Measurements from ENCODE around the gene SEC14L5.
"Not testable (repeated sequence)": the region's sequence is repeated elsewhere in the genome, so short reads cannot be mapped to it uniquely, and the experiment has no call there.

Gene SEC14L5

DNA sequence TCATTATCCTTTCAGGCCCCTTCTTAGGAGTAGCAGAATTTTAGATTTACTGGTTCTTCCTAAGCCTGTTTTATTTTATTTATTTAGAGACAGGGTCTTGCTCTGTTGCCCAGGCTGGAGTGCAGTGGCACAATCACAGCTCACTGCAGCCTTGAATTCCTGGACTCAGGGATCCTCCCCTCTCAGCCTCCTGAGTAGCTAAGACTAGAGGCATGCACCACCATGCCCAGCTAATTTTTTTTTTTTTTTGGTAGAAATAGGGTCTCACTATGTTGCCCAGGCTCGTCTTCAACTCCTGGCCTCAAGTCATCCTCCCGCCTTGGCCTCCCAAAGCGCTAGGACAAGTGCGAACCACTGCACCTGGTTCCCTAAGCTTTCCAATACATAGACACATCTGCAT is 28.5 kb upstream of the SEC14L5 start:
- DNase-seq (ENCODE audit: low read depth in 2 of 2): not testable (repeated sequence)

DNA sequence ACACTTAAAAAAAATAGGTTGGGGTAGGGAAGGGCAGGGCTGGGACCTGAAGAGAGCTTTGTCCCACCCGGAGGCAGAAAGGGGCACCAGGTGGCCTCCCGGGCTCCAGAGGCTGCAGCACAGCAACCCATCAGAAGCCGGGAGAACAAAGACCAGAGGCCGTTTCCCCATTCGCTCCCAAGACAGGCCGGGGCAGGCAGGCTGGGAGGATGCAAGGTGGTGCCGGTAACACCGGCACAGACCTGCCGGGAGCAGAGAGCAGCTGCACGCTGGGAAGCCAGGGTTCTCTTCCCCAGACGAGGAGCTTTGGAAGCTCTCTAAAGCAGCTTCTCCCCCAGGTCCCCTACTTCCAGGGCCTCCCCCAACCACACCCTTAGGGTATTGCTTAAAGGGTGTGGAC is 26.7 kb upstream of the SEC14L5 start:
- no peak for DNase-seq (ENCODE audit: low read depth in 2 of 2)

DNA sequence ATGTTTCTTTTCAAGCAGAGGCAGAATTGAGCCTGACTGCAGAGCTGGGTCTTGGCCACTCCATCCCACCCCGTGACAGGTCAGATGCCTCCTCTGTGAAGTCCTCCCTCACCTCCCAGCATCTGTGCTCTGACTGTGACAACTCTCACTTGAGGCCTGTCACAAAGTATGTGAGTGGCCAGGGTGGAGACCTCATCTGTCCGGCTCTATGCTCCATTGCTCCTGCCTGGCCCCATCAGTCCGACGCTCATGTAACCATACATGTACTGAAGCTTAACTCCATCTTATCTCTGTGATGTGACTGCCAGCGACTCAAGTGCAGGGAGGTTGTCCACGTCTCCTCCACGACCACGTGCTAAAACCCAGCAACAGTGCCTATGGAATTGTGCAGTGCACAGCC is 24.7 kb upstream of the SEC14L5 start:
- DNase-seq (ENCODE audit: low read depth in 2 of 2): no peak

DNA sequence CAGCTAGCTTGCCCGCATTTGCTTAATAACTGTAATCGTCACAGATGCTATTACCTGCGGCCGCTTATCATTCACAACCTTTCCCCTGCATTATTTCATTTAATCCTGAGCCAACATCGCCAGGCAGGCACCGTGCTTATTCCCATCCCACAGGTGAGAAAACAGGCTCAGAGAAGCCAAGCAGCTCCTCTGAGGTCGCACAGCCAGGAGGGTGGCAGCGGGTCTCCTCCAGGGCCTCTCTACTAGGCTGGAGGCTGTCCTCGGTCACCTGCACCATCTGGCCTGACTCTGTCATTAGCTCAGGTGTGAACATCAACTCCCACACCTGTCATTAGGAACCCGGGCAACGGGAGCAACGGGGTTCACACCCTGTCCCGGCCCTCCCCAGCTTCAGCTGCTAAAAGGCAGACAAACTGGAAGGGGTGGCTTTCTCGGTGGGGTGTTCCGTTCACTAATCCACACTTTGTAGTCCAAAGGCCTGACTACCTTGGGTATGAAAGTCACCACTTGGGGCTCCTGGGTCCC is 24.2 kb upstream of the SEC14L5 start:
- DNase-seq (ENCODE audit: low read depth in 2 of 2): no peak

DNA sequence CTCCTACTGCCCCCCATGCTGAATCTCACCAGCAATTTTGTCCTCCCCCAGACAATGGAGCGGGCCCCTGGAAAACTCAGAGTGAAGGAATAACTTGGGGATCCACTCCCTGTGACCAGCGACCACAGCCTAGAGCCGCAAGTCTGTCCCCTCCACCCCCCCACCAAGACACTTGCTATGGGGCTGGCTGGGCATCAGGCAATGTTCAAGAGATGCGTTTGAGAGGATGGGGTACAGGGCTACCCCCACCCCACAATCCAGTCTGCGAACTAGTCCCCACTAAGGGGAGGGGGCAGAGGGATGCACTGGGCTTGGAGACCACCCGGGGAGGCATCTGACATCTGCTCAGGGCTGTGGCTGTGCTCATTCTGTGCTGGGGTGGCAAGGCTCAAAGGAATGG is 23.5 kb upstream of the SEC14L5 start:
- no peak for DNase-seq (ENCODE audit: low read depth in 2 of 2)

DNA sequence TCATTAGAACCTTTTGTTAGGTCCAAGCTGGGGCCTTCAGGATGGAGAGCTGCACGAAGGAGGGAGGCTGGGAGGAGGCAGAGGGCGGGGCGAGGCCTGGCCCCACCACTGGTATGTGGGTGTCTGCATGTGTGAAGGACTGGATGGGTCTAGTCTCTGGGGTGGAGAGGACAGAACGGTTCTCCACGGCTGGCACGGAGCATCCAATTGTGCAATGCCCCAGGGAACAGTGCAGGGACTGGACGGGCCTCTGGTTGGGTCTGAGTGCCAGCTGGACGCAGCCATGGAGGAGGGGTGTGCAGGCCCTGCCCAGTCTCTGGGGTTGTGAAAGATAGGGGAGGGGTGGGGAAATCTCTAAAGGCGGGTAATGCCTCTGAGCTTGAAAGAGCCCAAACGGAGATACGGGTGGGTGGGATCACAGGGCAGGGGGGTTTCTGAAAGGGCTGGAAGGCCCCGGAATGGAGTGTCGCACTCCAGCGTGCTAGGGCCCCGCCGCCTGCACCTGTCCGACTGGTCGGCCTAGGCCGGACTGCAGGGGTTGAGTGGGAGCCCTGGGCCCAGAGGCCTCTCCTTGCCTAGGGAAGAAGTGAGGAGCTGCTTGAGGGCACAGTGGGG is 22.8 kb upstream of the SEC14L5 start:
- DNase-seq (ENCODE audit: low read depth in 2 of 2): no peak

DNA sequence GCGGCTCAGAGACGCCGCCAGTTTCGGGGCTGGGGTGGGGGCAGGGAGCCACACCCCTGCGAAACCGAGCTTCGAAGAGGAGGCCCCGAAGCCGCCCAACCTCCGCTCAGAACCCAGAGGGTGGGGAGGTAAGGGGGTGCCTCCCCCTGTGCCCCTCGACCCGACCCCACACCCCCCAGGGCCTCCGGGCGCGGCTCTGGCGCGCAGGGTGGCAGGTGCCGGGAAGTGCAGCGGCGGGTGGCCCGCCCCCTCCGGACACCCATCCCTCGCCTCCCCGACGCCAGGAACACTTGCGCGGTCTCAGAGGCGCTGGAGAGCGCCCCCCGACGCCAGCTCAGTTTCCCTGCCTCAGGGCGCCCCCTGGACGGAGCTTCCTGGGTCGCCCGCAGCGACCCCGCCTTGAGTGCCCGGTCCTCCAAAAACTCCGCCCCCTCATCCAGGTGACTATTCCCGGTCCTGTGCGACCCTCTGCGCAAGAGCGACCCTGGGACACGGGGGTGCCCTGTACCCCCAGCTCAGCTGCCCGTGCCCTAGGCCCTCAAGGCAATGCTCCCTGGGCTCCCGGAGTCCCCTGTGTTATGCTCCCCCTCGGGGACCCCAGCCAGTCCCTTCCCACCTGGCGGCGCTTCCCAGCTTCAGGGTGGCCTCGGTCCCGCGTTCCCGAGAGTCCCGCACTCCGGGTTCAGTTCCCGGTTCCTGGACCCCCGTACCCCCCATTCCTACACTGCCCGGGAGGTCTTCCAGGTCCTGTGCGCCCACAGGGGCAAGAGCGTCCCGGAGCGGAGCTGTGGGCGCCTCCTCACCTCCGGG is 21.7 kb upstream of the SEC14L5 start:
- DNase-seq (ENCODE audit: low read depth in 2 of 2): no peak

DNA sequence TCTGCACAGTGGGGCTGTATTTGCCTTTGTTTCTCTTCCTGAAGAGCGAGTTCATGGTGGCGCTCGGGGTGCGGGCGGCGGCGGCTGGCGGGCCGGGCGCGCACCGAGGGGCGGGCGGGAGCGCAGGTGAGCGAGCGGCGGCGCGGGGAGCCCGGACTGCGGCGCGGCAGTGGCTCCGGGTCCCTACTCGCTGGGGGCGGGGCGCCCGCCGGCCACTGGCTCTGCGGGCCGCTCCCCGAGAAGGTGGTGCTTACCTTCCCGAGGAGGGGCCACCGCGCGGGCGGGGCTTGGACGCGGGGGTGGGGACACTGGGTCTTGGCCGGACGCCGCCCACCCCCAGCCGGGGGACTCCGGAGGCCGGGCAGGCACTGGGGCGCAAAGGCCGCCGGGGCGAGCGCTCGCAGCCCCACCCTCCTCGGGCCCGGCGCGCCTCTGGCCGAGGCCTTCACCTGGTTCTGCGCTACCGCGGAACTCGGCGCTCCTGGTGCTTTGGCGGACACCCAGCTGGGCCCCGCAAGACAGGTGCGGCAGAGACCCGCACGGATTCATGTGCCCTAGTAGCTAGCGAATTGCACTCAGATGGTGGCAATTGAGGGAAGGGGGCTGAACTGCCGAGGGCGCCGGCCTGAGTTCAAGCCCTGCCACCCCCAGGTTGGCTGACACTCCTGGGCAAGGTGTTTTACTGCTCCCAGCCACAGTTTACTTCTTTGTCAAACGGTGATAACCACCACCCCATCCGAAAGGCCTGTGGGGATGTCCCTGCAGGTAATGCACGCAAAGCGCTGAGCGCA is 20.9 kb upstream of the SEC14L5 start, which contains the start of gene PPL:
TSS of gene PPL (minus strand) at position 158 of the 791 bp plus-strand sequence. CDS start at position 55, 103 bp downstream.
- no peak for DNase-seq (ENCODE audit: low read depth in 2 of 2)

DNA sequence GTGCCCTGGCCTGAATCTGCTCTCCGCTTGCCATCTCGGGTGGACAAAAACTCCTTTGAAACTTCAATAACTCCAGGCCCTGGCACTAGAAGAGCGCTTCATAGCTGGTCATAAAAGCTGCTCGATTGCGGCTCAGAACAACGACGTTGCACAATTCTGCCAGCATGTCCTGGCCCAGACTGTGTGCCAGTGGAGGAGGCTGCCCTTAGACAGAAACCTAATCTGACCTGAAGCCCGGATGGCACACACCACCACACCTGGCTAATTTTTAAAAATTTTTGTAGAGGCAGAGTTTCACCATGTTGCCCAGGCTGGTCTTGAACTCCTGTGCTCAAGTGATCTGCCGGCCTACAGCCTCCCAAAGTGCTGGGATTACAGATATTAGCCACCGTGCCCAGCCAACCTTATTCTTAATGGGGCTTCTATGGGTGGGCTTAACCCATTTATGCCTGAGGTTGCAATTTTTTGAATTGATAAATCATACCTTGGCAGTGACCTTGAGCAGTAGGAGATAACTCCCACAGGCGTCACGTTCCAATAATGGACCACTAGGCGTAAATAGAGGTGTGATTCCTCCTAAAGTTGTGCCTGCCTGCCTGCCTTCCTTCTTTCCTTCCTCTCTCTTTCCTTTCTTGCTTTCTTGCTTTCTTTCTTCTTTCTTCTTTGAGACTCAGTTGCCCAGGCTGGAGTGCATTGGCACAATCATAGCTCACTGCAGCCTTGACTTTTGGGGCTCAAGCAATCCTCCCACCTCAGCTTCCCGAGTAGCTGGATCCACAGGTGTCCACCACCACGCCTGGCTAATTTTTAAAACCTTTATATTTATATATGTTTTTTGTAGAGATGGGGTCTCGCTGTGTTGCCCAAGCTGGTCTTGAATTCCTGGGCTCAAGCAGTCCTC is 20.1 kb upstream of the SEC14L5 start:
- no peak for DNase-seq (ENCODE audit: low read depth in 2 of 2)

DNA sequence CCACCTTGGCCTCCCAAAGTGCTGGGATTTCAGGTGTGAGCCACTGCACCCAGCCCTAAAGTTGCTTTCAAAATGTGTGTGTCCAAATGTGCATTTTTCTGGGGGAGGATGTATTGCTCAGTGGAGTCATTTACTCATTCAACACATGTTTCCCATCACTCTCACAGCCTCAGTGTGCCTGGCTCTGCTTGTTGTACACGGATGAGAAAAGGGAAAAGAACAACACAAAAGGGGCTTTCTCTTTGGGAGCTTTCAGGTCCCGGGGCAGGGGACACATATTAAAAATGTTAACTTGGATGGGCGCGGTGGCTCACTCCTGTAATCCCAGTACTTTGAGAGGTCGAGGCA is 19.5 kb upstream of the SEC14L5 start:
- DNase-seq (ENCODE audit: low read depth in 2 of 2): no peak

DNA sequence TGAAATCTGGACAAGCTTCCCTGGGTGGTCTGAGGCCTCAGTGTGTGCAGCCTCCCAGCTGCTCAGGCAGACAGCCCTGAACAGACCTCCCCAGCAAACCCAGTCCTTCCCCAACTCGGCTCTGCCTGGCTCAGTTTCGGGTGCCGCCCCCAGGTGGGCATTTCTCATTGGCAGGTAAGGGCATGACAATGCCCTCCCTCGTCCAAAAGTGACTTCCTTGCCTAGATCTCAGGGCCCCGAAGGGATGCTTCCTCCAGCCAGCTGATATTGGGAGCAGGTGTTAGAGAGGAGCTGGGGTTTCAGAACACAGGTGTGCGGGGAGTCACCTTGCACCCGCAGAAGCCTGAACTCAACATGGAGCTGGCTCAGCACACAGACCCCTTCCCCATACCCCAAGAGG is 17.4 kb upstream of the SEC14L5 start:
- DNase-seq (ENCODE audit: low read depth in 2 of 2): no peak

DNA sequence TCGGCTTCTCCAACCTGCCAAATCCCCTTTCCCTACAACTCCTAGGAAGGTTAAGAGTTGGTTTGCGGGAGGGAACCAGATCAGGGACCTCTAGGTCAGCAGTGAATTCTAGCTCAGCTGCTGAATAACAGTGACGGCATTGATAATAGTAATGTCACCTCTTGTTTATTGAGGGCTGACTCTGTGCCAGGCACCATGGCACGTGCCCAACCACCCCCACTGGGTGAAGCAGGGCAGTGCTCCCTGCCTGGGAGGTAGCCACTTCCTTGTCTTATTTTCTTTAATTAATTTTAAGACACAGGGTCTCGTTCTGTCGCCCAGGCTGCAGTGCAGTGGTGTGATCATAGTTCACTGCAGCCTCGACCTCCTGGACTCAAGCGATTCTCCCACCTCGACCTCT is 15.6 kb upstream of the SEC14L5 start:
- no peak for DNase-seq (ENCODE audit: low read depth in 2 of 2)

DNA sequence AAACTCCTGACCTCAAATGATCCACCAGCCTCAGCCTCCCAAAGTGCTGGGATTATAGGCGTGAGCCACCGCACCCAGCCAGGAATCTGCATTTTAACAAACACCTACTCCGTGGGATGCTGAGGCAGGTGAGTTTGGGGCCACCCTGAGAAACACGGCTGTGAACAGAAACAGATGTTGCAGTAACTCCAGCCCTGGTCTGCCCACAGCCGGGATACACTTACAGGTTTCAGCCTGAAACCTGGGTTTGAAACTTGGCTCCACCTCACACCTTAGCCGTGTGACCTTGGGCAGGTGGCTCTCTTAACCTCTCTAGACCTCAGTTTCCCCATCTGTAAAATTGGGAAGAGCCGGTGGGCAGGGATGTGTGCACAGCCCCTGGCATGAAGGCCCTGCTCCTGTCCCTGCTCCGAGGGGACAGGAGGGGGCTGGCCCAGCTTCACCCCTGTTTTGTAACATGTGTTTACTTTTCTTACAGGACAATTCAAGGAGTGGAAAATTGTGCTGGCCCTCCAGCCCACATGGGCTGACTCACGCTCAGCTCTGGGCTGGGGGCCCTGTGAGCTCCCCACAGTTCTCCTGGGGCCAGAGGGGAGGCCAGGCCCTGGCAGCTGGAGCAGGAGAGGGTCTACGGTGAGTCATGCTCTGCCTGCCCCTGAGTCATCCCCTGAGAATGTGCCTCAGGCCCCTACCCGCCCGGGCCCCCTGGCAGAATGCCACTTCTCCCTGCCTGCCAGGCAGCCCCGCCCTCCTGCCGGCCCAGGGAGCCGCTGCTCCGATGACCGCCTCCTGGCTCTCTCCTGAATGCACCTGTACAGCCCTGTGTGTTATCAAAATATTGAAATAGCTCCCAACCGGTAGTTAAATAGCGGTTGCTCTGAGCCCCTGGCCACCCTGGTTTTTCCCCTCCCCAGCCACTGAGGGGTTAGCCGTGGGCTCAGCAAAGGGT is 13.5 kb upstream of the SEC14L5 start:
- DNase-seq (ENCODE audit: low read depth in 2 of 2): no peak

DNA sequence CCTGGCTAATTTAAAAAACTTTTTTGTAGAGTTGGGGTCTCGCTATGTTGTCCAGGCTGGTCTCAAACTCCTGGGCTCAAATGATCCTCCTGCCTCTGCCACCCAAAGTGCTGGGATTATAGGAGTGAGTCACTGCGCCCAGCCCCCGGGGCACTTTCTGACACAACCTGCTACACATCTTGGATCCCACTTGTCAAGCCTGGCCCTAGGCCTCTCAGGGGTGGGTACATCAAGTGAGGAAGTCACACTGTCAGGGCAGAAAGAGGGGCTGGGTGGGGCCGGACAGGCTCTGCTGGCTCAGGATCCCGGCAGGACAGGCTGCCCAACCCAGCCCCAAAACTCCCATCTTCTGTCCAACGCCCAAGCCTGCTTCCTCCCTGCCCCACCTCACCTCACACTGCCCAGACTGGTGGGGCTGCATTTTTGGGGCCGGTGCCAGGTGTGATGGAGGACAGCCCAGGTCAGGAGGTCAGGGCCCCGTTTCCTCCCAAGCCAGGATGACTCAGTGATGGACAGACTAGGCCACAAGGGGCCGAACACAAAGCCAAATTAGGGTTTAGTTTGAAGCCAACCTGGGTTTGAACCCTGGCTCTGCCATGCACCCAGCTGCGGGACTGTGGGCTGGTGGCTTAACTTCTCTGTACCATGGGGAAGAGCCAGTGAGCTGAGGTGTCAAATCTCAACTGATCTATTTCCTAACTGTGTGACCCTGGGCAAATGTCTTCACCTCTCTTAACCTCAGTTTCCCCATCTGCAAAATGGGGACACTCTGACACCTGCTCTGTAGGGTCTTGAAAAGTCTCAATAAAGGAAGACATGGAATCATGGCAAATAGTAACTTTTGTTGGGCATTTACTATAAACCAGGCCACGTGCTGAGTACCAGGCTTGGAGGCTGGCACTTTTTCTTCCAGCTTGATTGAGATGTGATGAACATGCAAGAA is 12.3 kb upstream of the SEC14L5 start:
- DNase-seq (ENCODE audit: low read depth in 2 of 2): no peak

DNA sequence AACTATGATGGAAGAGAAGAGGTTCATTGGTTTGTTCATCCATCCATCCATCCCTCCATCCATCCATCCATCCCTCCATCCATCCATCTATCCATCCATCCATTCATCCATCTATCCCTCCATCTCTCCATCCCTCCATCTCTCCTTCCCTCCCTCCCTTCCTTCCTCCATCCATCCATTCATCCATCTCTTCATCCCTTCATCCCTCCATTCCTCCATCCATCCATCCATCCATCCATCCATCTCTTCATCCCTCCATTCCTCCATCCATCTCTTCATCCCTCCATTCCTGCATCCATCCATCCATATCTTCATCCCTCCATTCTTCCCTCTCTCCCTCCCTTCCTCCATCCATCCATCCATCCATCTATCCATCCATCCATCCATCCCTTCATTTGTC is 11.2 kb upstream of the SEC14L5 start:
- no peak for DNase-seq (ENCODE audit: low read depth in 2 of 2)

DNA sequence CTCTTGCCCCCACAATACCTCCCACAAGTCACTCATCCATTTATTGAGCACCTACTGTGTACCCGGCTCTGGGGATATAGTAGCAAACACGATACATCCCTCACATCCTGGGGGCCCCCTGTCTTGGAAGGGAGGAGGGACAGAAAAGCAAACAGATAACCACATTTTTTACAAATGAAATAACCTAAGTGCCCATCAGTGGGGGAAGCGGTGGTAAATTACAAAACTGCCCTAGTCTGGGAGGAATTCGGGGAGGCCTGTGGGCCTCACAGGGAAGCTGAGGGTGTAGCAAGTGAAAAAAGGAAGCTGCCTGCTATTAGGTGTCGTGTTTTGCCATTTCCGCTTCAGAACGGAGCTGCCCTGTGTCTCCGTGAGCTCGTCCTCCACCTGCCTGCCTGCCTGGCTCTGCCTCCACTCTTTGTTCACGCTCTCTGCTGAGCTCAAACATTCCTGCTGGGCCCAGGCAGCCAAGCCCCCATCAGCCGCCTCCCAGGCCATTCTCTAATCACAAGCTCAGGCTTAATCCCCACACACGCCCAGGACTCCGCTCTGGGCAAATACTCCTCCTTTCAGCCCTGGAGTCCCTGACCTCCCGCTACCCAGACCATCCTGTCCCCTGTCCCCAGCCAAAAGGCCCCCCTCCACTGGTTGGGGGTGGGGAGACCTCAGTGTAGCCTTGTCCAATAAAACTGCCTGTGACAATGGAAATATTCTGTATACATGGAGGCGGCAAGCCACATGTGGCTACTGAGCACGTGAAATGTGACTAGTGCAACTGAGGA is 10.2 kb upstream of the SEC14L5 start:
- DNase-seq (ENCODE audit: low read depth in 2 of 2): no peak

DNA sequence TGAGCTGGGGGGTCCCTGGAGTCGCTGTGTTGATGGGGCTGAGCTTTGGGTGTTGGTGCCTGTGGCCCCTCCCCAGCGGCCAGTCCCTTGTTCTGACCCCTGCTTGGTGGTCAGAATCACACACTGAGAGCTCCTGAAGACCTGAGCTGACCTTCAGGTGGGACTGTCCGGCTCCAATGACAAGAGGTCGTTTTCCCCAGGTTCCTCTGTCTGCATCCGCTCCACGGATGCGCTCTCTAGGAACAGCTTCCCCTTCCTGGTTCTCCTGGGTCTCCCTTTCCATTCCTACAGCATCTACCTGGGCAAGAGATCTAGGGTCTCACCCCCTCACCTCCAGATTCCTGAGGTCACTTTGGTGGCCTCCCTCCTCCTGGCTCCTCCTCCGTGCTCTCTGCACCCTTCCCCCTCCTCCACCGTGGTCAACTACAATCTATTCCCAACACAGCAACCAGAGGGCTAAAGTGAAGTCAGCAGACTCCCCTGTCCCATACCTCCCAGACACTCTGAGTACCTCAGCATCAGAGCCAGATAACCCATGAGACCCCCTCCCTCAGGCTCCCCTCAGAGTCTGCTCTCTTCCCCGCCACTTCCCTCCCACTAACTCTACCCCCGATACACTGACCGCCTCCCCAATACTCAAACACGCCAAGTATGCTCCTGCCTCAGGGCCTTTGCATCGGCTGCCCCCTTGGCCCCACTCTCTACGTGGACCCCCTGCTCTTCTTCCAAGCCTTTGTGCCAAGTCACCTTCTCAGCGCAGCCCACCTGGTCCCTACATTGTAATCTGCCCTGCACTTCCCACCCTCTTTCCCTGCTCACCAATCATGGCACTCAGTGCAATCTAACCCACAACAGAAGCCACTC is 9.0 kb upstream of the SEC14L5 start:
- no peak for DNase-seq (ENCODE audit: low read depth in 2 of 2)

Data from activated CD4-positive, alpha-beta T cell treated with anti-CD3 and anti-CD28 coated beads for 24 hours (primary cell).